Neural crest cell (in vitro differentiated cells): ENCODE results near the gene PTMA. TPM values are rescaled to one million over a fixed set of nuclear protein-coding genes. Genes with fewer than 3 reads are reported as not detected.

Source experiments
- DNase-seq: peaks from one replicate; pipeline ENCODE4 v3.0.0; 2021; ENCODE audit warnings: low read depth, mixed read lengths, low spot score
- H3K27ac Mint-ChIP-seq: one replicate; pipeline ENCODE4 v1.8.0; 2021; ENCODE audit warnings: mild to moderate bottlenecking, mixed read lengths; ENCODE audit not compliant: unreplicated experiment
- H3K27me3 Mint-ChIP-seq: 2 replicates; pipeline ENCODE4 v1.8.0; 2021; ENCODE audit warnings: low read depth, mild to moderate bottlenecking, mixed read lengths
- H3K36me3 Mint-ChIP-seq: 2 replicates; pipeline ENCODE4 v1.8.0; 2021; ENCODE audit warnings: low read depth, mild to moderate bottlenecking, mixed read lengths
- H3K4me1 Mint-ChIP-seq: 2 replicates; pipeline ENCODE4 v1.8.0; 2021; ENCODE audit warnings: mixed read lengths
- H3K4me3 Mint-ChIP-seq: one replicate; pipeline ENCODE4 v1.8.0; 2021; ENCODE audit warnings: mild to moderate bottlenecking, mixed read lengths
- H3K9me3 Mint-ChIP-seq: 2 replicates; pipeline ENCODE4 v1.8.0; 2021; ENCODE audit warnings: mixed read lengths
- CTCF ChIP-seq: fragments of 200-600 bp; sonication (generic); conservative IDR thresholded peaks from 2 replicates; pipeline ENCODE4 v1.5.0; 2021; ENCODE audit warnings: antibody characterized with exemption, mild to moderate bottlenecking
- total RNA-seq: library from RNA; stranded (reverse); gene quantifications from 2 replicates; pipeline ENCODE4 v1.2.1, GENCODE V29; 2021

PTMA gene
- total RNA-seq, 1 donor from 2014 or later: 1,415 TPM

- Mint-ChIP-seq H3K9me3 (peaks cover 3% of the 10 kb centered on the region), H3K36me3 (peaks cover 4% of the 10 kb centered on the region), H3K27ac (no peak overlapping the region), H3K4me3 (peak overlapping the region; percentile 84), H3K4me1 (peaks cover 27% of the 10 kb centered on the region), H3K27me3 (peaks cover 16% of the 10 kb centered on the region)
- TF ChIP-seq CTCF: no peak
- no peak for DNase-seq
Observed at GRCh38 chr2:231704017-231704416, 4.3 kb upstream of the PTMA start.

- peak overlapping the region; percentile 100 for H3K27ac Mint-ChIP-seq
Observed at GRCh38 chr2:231706731-231707624, 1.3 kb upstream of the PTMA start.

GRCh38 chr2:231707625-231707926 lies 749 bp upstream of the PTMA start:
- DNase-seq: peak; percentile 65
- Mint-ChIP-seq H3K4me1 (peaks cover 45% of the 10 kb centered on the region), H3K36me3 (peaks cover 27% of the 10 kb centered on the region), H3K27me3 (peaks cover 39% of the 10 kb centered on the region), H3K27ac (peak overlapping the region; percentile 100), H3K4me3 (peak overlapping the region; percentile 95), H3K9me3 (peaks cover 3% of the 10 kb centered on the region)
- no peak for TF ChIP-seq CTCF

More at GRCh38 chr2:231706731-231707624, 1.3 kb upstream of the PTMA start:
- peak; percentile 93 for TF ChIP-seq CTCF
- H3K36me3 Mint-ChIP-seq: peaks cover 21% of the 10 kb centered on the region
- H3K27me3 Mint-ChIP-seq: peaks cover 33% of the 10 kb centered on the region
- peaks cover 3% of the 10 kb centered on the region for H3K9me3 Mint-ChIP-seq
- H3K4me1 Mint-ChIP-seq: peaks cover 39% of the 10 kb centered on the region
- peak overlapping the region; percentile 95 for H3K4me3 Mint-ChIP-seq
- DNase-seq: peak; percentile 99

GRCh38 chr2:231708773-231709635 lies 679 bp downstream of the PTMA start:
- Mint-ChIP-seq H3K4me3 (peak overlapping the region; percentile 100), H3K27me3 (peaks cover 49% of the 10 kb centered on the region), H3K27ac (peak overlapping the region; percentile 100), H3K9me3 (peaks cover 3% of the 10 kb centered on the region), H3K4me1 (peaks cover 55% of the 10 kb centered on the region), H3K36me3 (peaks cover 35% of the 10 kb centered on the region)
- DNase-seq: no peak
- TF ChIP-seq CTCF: no peak

GRCh38 chr2:231709636-231709980 lies 1.3 kb downstream of the PTMA start:
- H3K36me3 Mint-ChIP-seq: peaks cover 37% of the 10 kb centered on the region
- H3K4me1 Mint-ChIP-seq: peaks cover 56% of the 10 kb centered on the region
- peak overlapping the region; percentile 98 for H3K4me3 Mint-ChIP-seq
- H3K27me3 Mint-ChIP-seq: peaks cover 54% of the 10 kb centered on the region
- no peak for TF ChIP-seq CTCF
- no peak for DNase-seq
- peaks cover 3% of the 10 kb centered on the region for H3K9me3 Mint-ChIP-seq
- H3K27ac Mint-ChIP-seq: peak overlapping the region; percentile 98
